Lower leg skin (tissue), 3 donors: Measurements from ENCODE around the gene VRK3.

ENCODE experiments used
- POLR2A ChIP-seq, 2 donors: fragments of 450-650 bp; IDR thresholded peaks; one replicate each; pipeline ENCODE4 v1.6.1; 2016 to 2017; ENCODE audit warnings: antibody characterized with exemption in 2 of 2, mild to moderate bottlenecking in 1 of 2, moderate library complexity in 1 of 2
- TF ChIP-seq, protein P1 (sequence below), 3 donors: fragments of 450-650 bp; IDR thresholded peaks; one replicate each; pipeline ENCODE4 v1.5.1; 2016; ENCODE audit warnings: antibody characterized with exemption in 3 of 3, mild to moderate bottlenecking in 3 of 3, moderate library complexity in 2 of 3

DNA sequence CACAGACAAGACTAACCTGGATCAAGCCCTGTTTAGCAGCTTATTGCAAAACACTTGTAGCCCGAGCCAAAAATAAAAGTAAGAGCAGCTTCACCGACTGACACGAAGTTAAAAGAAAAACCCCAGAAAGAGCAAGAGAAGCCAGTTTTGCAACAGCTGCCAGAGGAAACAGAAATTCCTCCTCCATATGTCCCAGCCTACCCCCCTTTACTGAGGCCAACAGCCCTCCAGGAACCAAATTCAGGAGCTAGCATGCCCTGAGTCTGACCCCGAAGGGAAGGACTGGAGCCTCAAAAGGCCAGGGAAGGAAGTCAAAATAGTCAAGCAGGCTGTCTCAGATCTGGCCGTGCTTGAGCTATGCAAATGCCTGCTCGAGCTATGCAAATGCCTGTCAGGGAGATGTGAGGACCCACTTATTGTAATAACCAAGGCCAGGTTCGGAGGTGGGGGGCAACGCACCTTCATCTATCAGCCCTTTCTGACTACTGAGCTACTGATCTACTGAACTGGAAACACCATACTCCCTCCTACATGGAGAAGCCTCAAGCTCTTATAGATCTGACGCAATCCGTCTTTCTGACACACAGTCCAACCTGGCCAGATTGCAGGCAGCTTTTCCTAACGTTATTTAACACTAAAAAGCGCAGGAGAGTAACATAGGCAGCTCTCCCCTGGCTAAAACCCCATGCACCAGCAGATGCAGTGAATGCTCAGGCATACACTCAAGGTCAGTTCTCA lies 70.9 kb downstream of the VRK3 start:
- TF ChIP-seq, protein P1, sequence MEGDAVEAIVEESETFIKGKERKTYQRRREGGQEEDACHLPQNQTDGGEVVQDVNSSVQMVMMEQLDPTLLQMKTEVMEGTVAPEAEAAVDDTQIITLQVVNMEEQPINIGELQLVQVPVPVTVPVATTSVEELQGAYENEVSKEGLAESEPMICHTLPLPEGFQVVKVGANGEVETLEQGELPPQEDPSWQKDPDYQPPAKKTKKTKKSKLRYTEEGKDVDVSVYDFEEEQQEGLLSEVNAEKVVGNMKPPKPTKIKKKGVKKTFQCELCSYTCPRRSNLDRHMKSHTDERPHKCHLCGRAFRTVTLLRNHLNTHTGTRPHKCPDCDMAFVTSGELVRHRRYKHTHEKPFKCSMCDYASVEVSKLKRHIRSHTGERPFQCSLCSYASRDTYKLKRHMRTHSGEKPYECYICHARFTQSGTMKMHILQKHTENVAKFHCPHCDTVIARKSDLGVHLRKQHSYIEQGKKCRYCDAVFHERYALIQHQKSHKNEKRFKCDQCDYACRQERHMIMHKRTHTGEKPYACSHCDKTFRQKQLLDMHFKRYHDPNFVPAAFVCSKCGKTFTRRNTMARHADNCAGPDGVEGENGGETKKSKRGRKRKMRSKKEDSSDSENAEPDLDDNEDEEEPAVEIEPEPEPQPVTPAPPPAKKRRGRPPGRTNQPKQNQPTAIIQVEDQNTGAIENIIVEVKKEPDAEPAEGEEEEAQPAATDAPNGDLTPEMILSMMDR (IDR thresholded peaks at IDR 0.05) = no peak
- no peak for TF ChIP-seq POLR2A (IDR thresholded peaks at IDR 0.05)
